Cerebellar nuclear complex (tissue), 1 donor: ENCODE data around the gene CERS6.

ENCODE experiments used
- DNase-seq, 2 experiments: peaks; one replicate each; lab custom pipeline; 2025; lab: John Stamatoyannopoulos, UW

CERS6 gene

GRCh38 chr2:168801961-168802858 is 346.1 kb downstream of the CERS6 start, which contains the start of gene NOSTRIN:
NOSTRIN (plus strand) TSS chr2:168802637; CDS start chr2:168802647, 10 bp downstream.
- DNase-seq, result no peak

GRCh38 chr2:168802859-168803725 is 347.0 kb downstream of the CERS6 start:
- DNase-seq, result no peak

GRCh38 chr2:168804214-168804613 is 348.1 kb downstream of the CERS6 start:
- no peak for DNase-seq

- DNase-seq, result no peak
These were observed 349.5 kb downstream of the CERS6 start for GRCh38 chr2:168805615-168806014.

- no peak for DNase-seq
These were observed 353.5 kb downstream of the CERS6 start for GRCh38 chr2:168809537-168809936.

- no peak for DNase-seq
These were observed 354.2 kb downstream of the CERS6 start for GRCh38 chr2:168810235-168810634.

- DNase-seq, result no peak
These were observed 355.6 kb downstream of the CERS6 start for GRCh38 chr2:168811696-168812095.

- no peak for DNase-seq
These were observed 358.0 kb downstream of the CERS6 start for GRCh38 chr2:168814046-168814445.

- DNase-seq, result no peak
These were observed 359.2 kb downstream of the CERS6 start for GRCh38 chr2:168814939-168815907.

- no peak for DNase-seq
These were observed 360.3 kb downstream of the CERS6 start for GRCh38 chr2:168816369-168816768.

GRCh38 chr2:168819050-168819715 is 363.1 kb downstream of the CERS6 start:
- DNase-seq, result no peak

- no peak for DNase-seq
These were observed 363.9 kb downstream of the CERS6 start for GRCh38 chr2:168819829-168820489.

- no peak for DNase-seq
These were observed 365.5 kb downstream of the CERS6 start for GRCh38 chr2:168821577-168821976.

GRCh38 chr2:168821992-168822391 is 365.9 kb downstream of the CERS6 start:
- no peak for DNase-seq
